Measurements from ENCODE around the gene CRYGA.
"Not testable (repeated sequence)": the region's sequence is repeated elsewhere in the genome, so short reads cannot be mapped to it uniquely, and the experiment has no call there.

CRYGA gene

DNA sequence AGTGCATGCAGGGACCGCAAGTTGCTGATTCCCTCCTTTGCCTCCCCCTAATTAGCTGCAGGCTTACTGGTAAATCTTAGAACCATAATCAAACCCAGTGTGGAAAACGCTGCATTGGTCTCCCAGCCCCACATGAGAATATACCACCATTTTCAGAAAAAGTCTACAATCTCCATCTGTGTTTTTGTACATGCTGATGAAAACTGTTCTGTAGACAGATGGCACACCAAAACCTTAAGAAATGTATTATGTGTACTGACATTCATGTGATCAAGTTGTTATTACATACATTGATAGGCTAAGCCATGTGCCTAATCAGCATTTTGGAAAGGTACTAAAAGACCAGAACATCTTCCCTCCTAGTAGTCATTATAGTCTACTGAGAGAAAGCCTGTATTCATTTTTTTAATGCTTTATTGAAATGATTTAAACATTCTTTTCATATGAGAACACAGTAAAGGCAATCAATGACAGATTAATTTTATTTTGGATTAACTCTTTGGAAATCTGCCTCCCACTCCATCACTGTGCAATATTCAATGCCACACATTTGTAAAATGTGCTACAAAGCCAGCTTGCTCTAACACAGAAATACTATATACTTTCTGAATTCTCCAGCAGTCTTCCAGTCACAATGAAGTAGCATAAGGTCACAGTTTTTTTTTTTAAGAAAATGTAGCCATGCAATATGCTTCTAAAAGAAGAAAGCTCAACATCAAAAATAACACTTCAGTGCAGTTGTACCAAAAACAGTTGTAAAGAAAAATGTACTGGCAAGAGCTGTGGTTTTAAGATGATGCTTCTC is 1.8 kb upstream of the CRYGA start:
- DNase-seq = no peak

DNA sequence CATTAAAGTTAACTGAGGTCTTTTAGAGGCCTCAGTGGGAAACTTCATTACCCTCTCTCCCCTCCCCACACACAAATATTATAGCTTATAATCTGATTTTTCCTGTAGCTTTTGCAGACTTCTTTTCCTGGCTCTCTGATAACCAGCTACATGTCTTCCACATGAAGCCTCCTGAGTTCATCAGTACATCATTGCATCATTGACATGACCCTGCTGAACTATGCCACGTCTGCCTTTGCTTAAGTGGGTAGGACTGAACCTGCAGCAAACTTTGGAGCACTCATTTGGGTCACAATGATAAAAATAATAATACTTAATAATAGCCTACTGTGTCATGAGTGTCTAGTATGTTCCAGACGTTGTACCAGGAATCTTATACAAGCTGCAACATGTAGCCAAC is 7.0 kb downstream of the CRYGA start:
- no peak for DNase-seq

DNA sequence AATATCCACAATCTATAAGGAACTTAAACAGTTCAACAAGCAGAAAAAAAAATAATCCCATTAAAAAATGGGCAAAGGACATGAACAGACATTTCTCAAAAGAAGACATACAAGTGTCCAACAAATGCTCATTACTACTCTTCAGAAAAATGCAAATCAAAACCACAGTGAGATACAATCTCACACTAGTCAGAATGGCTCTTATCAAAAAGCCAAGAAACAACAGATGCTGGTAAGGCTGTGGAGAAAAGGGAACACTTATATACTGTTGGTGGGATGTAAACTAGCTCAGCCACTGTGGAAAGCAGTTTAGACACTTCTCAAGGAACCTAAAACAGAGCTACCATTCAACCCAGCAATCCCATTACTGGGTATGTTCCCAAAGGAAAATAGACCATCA is 10.2 kb downstream of the CRYGA start:
- DNase-seq = no peak

DNA sequence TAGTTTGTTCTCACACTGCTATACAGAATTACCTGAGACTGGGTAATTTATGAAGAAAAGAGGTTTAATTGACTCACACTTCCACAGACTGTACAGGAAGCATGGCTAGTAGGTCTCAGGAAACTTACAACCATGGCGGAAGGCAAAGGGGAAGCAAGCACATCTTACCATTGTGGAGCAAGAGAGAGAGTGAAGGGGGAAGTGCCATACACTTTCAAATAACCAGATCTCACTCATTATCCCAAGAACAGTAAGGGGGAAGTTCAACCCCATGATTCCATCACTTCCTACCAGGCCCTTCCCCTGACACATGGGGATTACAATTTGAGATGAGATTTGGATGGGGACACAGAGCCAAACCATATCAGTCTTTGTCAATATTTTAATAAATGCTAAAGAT is 12.4 kb downstream of the CRYGA start:
- no peak for DNase-seq

DNA sequence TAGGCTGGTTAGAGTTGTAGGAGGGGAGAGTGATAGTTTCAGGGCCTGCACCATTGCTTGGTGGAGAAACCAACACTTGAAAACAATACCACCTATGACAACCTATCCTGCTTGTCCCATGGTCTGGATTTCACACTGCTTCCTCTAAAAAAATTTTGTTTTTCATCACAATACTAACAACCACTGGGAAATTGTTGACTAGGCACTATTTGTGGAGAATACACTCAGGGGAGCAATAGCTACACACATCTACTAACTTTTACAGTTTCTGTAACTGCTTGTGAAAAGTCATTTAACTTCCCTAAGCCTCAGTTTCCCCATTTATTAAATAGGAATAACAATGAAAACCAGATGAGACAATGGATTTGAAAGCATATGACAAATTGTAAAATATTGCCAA is 13.3 kb downstream of the CRYGA start:
- no peak for DNase-seq

DNA sequence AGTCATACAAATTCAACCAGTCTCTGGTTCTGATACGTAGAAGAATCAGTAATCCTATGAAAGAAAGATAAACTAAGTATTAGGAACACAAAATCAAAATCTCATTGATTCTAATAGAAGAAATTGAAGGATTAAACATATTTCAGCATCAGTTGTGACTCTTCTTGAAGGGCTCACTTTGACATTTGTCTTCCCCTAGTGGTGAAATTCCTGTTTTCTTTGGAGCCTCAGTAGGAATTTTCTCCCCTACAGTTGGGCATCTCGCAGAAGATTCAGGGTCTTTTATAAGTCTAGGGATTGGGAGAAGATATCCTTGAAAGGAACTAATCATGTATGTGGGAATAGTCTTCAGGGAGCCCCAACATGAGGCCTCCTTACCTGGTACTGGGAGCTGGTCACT is 14.6 kb downstream of the CRYGA start:
- DNase-seq = no peak

DNA sequence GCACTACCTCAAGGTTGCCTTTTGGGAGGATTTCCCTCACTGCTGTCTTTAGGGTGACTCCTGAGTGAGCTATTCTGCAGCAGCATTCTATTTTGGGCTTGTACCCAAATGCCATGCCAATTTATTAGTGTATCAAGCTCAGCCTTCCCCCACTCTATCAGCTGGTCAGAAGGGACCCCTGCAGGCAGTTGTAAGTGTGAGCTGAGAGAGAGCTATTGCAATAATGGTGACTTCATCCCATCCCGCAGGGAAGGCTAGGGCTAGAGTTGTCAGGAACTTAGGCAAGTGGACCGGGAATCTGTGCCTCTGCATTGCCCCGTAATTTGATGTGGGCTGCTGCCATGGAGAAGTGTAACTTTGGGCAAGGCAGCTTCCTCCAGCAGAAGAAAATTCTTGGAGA is 15.6 kb downstream of the CRYGA start:
- no peak for DNase-seq

DNA sequence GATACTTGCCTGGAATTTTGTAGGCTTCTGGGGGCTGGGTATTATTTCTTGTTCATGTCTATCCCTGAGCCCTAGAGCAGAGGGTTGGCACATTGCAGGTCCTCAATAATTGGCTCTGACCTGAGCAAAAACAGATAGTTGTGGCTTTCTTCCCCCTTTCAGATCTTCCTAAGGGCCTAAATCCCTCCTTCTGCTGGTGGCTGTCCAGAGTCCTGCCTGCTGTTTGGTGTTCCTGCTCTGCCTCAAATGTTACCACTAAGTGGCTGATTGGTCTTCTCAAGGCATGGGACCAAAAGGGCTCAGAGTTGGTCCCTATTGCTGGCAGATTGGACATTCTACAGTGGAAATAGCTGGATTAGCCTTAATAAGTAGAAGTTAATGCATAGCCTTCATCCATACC is 16.4 kb downstream of the CRYGA start:
- no peak for DNase-seq

DNA sequence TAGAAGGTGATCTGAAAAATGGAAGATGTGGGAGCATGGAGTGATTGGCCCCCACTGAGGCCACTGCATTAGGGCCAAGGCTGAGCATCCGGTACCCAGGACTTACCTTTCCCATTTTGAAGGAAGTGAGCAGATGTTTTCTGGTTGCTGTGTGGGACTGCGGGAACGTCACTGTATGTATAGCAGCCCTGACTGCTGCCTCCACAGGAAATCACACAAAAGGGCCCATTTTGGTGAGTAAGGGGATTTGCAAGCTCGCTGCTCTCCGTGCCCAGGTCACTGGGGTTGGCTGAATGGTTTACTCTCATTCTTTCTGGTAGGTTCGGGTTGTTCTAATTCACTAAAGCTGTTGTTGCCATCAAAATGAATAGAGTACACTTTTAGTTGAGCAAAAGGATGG is 17.4 kb downstream of the CRYGA start, which contains the start of gene CRYGB:
TSS of gene CRYGB (minus strand) at position 153 of the 400 bp plus-strand sequence. CDS start at position 115, 38 bp downstream.
- no peak for DNase-seq

DNA sequence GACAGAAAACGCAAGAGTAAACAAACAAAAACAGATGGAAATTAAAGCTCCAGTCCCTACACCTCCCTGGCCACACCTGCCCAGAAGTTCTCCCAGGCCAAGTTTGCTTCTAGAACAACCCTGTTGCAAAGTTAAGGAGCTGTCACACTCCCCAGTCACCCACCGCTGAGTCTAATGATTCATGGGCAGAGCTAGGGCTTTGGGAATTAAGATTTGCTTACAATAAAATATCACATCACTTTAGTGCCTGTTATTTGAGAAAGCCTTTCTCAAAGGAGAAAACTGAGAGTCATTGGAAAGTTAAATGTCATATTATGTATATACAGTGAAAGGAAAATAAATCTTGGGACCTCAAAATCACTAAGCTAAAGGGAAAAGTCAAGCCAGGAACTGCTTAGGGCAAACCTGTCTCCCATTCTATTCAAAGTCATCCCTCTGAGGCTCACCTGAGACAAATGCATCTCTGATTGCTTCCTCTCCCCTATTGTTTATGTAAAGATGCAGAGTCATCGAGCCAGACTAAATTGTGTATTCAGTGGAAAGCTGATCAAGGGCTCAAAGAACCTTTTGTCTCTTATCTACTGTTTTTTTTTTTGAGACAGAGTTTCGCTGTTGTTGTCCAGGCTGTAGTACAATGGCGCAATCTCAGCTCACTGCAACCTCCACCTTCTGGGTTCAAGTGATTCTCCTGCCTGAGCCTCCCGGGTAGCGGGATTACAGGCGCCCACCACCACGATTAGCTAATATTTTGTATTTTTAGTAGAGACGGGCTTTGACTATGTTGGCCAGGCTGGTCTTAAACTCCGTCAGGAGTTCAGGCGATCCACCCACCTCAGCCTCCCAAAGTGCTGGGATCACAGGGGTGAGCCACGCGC is 20.2 kb downstream of the CRYGA start:
- peak in 1 of 58 donors; percentile 9 for DNase-seq

DNA sequence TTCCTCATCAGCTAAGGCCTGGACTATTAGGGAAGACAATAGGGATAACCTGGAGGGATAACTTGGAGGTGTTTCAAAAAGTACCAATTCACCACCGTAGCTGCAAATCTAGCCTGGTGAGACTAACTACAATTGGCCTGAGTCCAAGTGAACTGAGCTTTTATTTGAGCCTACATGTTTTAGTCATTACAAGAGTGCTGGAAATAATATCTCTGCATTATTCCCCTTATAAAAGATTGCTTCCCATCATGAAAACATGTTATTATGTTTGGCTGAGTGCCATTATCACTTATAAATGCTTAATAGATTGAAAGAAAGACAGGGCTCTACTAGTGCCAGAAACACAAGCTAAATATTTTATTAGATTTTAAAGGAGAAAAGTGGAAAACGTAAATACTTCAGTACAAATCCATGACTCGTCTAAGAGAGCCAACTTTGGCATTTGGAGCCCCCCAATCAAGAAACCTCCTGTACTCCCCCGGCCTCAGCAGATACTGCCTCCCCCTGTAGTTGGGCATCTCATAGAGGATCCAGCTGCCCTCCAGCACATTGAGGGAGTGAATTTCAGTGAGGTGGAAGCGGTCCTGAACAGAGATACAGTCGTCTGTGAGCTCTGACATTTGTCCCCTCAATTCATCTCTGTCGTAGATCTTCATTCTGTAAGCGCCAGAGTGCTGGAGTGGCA is 21.0 kb downstream of the CRYGA start:
- DNase-seq = no peak

DNA sequence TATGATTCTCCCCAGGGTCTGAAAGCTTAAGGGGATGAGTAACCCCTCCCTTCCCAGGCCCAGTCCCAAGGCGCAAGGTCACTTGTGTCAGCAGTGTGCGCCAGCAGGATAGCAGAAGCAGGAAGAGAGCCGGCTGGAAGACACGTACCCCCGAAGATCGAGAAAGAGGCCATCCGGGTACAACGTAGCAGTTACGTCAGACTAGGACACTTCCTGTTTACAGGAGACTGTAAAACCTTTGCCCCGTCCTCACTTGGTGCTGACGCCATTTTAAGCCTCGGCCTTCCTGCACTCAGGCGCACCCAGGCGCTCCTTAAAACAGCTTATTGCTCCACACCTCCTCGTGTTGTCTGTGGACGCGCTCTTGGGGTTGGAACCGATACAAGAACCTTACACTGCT is 23.9 kb downstream of the CRYGA start:
- DNase-seq = no peak

DNA sequence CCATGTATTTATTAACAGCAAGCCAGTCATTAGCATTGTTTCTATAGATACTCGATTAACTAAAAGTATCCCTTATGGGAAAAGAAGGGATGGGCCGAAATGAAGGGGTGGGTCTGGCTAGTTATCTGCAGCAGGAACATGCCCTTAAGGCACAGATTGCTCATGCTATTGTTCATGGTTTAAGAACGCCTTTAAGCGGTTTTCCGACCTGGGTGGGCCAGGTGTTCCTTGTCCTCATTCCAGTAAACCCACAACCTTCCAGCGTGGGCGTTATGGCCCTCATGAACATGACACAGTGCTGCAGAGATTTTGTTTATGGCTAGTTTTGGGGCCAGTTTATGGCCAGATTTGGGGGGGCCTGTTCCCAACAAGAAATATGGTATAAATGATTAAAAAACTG is 25.1 kb downstream of the CRYGA start:
- DNase-seq = not testable (repeated sequence)

DNA sequence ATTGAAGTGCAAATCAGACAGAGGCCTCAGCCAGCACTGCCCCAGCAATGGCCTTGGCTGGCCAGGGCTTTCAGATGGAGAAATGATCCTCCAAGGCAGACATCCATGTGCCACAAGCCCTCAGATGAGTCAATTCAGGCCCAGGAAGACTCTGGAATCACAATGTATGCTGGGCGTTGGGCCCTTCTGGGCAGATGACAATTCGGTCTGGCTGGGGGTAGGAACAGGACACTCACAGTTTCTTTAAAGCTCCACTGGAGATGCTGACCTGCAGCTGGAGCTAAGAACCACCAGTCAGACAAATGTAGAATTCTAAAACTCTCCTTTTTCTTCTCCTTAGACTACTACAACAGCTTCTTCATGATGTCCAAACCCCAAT is 26.7 kb downstream of the CRYGA start:
- DNase-seq = no peak

DNA sequence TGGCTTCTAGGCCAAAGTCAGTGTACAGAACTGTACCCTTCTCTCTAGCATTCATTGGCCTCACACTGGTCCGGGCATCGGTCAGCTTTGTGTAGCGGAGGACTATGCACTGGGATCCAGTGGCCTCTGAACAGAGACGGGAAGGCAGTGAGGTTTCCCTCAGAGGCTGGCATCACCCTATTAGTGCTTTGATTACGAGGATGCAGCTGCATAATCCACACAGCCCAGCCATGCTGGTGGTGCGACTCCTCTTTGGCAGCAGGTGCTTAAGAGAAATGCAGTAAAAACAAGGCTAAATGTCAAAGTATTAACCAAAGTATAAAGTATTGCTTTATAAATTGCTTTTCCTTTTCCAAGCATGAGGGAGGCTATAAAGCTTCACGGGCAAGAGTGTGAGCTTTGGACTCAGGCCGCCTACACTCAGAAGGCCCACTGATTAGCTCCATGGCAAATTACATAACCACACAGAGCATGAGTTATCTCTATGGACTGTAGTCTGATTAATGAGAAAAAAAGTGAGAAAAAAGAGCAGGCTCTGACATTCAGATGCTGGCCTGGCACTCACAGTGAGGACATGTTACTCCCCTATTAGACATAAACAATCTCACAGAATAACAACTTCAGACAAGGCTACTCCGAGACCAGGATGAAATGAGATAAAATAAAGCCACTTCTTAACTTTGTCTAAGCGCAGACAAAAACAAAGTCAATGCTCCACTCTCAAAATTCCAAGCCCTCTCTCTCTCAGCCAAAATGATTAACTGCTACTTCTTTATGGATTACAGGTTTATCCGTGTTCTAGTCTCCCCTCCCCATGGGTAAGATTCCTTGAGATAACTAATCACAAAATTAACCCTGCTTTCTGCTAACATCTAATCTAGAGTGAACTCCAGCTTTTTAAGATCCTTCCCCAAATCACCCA is 27.3 kb downstream of the CRYGA start:
- DNase-seq = no peak

DNA sequence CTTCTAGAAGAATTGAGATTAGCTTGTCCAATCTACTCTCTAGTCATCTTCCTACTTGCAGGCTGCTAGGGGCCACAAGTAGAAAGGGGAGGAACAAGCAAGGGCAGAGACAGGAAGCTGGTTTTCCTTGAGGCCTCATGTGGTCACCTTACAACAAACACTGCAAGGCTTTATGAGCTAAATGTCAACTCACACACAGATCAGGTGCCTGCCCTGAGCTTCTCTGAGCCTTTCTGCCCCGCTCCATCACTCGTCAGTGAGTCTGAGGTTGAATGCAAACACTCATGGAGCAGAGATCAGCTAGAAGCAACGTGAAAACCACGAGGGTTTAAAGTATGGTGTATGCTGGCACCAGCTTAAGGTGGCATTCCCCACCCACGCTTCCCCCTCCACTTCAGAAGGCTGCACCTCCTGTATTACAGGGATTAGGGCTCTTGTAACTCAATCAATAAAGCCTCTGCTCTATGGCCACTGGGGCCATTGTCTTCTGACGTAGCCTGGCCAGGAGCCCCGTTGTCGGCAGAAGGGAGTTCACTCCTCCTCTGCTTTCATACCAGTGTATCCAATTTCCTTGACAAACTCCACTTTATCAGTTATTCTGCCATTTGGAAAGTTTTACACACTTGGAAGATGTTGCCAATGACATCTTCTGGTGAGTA is 28.3 kb downstream of the CRYGA start:
- DNase-seq = no peak

DNA sequence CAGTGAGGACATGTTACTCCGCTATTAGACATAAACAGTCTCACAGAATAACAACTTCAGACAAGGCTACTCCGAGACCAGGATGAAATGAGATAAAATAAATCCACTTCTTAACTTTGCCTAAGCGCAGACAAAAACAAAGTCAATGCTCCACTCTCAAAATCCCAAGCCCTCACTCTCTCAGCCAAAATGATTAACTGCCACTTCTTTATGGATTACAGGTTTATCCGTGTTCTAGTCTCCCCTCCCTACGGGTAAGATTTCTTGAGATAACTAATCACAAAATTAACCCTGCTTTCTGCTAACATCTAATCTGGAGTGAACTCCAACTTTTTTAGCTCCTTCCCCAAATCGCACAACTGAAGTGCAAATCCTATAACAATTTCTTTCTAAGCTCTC is 32.7 kb downstream of the CRYGA start:
- no peak for DNase-seq

DNA sequence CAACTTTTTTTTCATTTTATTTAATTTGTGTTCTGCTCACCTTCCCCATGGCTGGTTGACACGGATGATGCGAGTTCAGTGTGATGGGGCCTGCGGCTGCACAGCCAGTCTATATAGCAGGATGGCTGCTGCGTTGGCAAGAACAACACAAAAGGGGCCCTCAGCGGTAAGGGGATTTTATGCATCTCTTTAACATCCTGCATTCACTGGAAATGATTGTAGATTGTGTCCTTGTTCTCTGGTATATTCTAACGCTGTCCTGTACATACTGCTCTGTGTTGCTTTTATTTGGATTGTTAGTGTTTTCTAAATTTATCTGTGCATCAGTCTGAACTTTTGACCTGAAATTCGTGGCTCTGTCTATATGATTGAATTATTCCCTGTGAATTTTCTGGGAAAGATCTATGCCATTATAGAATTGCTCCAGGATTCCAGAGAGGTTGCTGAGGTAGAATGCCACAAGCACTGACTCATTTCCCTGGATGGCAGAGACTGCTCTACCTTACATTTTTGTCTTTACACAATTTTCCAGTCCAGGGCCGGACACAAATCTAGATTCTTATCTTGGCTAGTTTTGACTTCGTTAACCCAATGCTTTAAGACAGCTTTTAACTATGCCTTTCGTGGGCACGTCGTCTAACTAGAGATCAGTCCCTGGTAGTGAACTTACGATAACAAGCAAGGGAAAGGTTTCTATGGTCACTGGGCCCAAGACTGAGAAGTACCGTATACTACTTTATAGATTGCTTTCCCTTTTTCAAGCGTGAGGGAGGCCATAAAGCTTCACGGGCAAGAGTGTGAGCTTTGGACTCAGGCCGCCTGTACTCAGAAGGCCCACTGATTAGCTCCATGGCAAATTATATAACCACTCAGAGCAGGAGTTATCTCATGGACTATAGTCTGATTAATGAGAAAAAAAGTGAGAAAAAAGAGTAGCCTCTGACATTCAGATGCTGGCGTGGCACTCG is 33.4 kb downstream of the CRYGA start, which contains the start of gene CRYGC:
TSS of gene CRYGC (minus strand) at position 85 of the 968 bp plus-strand sequence. CDS start at position 49, 36 bp downstream.
- DNase-seq = no peak

DNA sequence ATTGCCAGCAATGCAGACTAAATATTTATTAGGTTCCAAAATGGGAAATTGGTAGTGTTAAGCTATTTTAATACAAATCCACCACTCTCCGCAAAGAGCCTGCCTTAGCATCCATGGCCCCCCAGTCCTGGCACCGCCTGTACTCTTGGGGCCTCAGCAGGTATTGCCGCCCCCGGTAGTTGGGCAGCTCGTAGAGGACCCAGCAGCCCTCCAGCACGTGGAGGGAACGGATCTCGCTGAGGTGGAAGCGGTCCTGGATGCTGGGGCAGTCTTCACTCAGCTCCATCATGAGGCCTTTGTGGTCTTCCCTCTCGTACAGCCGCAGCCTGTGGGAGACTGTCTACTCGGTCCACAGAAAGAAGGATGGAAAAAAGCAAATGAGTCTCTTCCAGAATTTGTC is 35.3 kb downstream of the CRYGA start:
- DNase-seq = no peak

All from anterior cingulate cortex (tissue), 58 donors.